Progenitor cell of endocrine pancreas (in vitro differentiated cells): Measurements from ENCODE around the gene PRKCG. TPM values are rescaled to one million over a fixed set of nuclear protein-coding genes. Genes with fewer than 3 reads are reported as not detected.

Experiments
- DNase-seq: peaks from one replicate; pipeline ENCODE4 v3.0.0; 2021; ENCODE audit warnings: low spot score; ENCODE audit not compliant: unreplicated experiment
- H3K27ac Mint-ChIP-seq: 2 replicates; pipeline ENCODE4 v1.8.0; 2021; ENCODE audit warnings: mild to moderate bottlenecking, moderate library complexity, mixed read lengths
- H3K27me3 Mint-ChIP-seq: 2 replicates; pipeline ENCODE4 v1.8.0; 2021; ENCODE audit warnings: mixed read lengths
- H3K36me3 Mint-ChIP-seq: 2 replicates; pipeline ENCODE4 v1.8.0; 2022; ENCODE audit warnings: mixed read lengths; ENCODE audit not compliant: insufficient read depth
- H3K4me1 Mint-ChIP-seq: 2 replicates; pipeline ENCODE4 v1.8.0; 2021; ENCODE audit warnings: low read depth, mixed read lengths
- H3K4me3 Mint-ChIP-seq: 2 replicates; pipeline ENCODE4 v1.8.0; 2021; ENCODE audit warnings: low read depth, mild to moderate bottlenecking, moderate library complexity, mixed read lengths
- H3K9me3 Mint-ChIP-seq: 2 replicates; pipeline ENCODE4 v1.8.0; 2021; ENCODE audit warnings: low read depth, mixed read lengths
- total RNA-seq: library from RNA; stranded (reverse); gene quantifications from 2 replicates; pipeline ENCODE4 v1.2.1, GENCODE V29; 2021
- TF ChIP-seq, protein P1 (sequence below): fragments of 200-600 bp; sonication (generic); IDR thresholded peaks from one replicate; pipeline ENCODE4 v1.5.0; 2021; ENCODE audit warnings: antibody characterized with exemption, mild to moderate bottlenecking; ENCODE audit not compliant: unreplicated experiment

The PRKCG gene
- total RNA-seq, 1 donor from 2014 or later, result 8.4 TPM

DNA sequence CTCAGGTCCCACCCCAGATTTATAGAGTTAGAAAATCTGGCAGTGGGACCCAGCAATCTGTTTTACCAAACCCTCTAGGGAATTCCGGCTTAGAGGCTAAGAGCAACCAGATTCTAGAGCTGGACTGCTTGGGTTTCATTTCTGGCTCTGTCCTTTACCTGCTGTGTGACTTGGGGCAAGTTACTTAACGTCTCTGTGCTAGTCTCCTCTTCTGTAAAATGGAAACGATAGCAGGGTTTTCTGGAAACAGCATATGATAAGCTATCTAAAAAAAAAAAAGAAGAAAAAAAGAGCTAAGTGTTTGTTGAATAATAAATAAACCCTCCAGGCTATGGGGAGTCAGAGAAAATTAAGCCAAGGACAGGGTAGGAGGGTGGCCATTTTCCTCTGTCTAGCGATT, 15.5 kb downstream of the PRKCG start:
- Mint-ChIP-seq H3K9me3 (no peaks in the 10 kb centered on the region), H3K4me3 (no peak overlapping the region), H3K27me3 (peaks cover 61% of the 10 kb centered on the region), H3K36me3 (no peaks in the 10 kb centered on the region), H3K4me1 (no peaks in the 10 kb centered on the region), H3K27ac (no peak overlapping the region)
- TF ChIP-seq, protein P1, sequence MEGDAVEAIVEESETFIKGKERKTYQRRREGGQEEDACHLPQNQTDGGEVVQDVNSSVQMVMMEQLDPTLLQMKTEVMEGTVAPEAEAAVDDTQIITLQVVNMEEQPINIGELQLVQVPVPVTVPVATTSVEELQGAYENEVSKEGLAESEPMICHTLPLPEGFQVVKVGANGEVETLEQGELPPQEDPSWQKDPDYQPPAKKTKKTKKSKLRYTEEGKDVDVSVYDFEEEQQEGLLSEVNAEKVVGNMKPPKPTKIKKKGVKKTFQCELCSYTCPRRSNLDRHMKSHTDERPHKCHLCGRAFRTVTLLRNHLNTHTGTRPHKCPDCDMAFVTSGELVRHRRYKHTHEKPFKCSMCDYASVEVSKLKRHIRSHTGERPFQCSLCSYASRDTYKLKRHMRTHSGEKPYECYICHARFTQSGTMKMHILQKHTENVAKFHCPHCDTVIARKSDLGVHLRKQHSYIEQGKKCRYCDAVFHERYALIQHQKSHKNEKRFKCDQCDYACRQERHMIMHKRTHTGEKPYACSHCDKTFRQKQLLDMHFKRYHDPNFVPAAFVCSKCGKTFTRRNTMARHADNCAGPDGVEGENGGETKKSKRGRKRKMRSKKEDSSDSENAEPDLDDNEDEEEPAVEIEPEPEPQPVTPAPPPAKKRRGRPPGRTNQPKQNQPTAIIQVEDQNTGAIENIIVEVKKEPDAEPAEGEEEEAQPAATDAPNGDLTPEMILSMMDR, result no peak
- no peak for DNase-seq

DNA sequence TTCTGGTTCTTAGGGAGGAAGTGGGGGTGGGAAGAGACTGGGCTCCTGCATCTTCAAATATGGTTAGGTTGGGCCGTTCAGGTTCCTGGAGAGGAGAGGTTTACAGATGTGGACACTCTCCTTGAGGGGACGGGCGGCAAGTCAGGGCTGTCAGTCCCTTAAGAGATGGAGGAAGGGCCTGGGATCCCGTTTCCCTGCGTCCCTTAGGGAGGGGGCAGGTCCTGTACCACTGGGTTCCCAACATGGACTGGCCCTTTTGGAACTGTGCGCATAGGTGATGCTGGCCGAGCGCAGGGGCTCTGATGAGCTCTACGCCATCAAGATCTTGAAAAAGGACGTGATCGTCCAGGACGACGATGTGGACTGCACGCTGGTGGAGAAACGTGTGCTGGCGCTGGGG, 16.2 kb downstream of the PRKCG start:
- no peak overlapping the region for H3K4me3 Mint-ChIP-seq

DNA sequence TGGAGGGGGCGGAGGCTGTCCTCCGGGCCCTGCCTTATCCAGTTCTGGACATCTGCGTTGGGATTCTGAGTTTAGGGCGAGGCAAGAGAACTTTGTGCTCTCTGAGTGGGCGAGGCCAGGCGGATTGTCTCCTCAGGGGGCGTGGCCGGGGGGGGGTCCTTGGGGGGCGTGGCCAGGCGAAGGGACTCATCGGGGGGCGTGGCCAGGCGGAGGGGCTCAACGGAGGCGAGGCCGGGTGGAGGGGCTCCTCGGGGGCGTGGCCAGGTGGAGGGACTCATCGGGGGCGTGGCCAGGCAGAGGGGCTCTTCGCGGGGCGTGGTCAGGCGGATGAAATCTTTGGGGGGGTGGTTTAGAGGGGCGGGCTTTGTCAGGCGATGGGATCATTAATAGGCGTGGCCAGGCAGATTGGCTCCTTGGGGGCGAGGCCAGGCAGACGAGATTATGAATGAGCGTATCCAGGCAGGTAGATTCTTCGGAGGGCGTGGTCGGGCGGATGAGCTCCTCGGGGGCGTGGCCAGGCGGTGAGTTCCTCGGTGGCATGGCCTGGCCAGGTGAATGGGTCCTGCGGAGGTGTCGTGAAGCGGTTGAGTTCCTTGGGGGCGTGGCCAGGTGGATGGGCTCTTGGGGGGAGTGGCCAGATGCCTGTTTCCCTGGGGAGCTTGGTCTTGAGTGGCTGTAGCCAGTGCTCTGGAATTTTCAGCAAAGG, 16.8 kb downstream of the PRKCG start:
- Mint-ChIP-seq H3K4me3 (no peak overlapping the region), H3K36me3 (no peaks in the 10 kb centered on the region), H3K4me1 (no peaks in the 10 kb centered on the region), H3K27ac (no peak overlapping the region), H3K9me3 (no peaks in the 10 kb centered on the region), H3K27me3 (peaks cover 60% of the 10 kb centered on the region)
- TF ChIP-seq, protein P1, result no peak
- no peak for DNase-seq

More for the DNA sequence above, 16.2 kb downstream of the PRKCG start:
- H3K9me3 Mint-ChIP-seq, result no peaks in the 10 kb centered on the region
- DNase-seq, result no peak
- H3K4me1 Mint-ChIP-seq, result no peaks in the 10 kb centered on the region
- H3K36me3 Mint-ChIP-seq, result no peaks in the 10 kb centered on the region
- no peak overlapping the region for H3K27ac Mint-ChIP-seq
- TF ChIP-seq, protein P1, result no peak
- H3K27me3 Mint-ChIP-seq, result peaks cover 59% of the 10 kb centered on the region

DNA sequence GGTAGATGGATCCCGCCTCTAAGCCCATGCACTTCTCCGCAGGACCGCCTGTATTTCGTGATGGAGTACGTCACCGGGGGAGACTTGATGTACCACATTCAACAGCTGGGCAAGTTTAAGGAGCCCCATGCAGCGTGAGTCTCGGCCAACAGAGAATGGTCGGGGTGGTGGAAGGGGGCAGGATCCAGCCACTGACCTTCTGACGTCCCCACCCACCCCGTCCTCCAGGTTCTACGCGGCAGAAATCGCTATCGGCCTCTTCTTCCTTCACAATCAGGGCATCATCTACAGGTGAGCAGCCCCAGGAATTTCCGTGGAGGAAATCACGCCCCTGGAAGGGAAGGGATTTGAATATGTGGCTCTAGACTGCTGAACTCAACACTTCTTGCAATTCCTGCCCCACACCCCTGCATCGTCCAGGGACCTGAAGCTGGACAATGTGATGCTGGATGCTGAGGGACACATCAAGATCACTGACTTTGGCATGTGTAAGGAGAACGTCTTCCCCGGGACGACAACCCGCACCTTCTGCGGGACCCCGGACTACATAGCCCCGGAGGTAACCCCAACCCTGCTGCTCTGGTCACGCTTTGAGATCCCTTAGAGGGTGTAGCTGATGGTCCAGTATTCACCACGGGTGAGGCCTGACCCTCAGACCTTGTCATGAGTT, 18.3 kb downstream of the PRKCG start:
- no peak for DNase-seq
- TF ChIP-seq, protein P1, result no peak
- Mint-ChIP-seq H3K4me3 (no peak overlapping the region), H3K4me1 (no peaks in the 10 kb centered on the region), H3K9me3 (no peaks in the 10 kb centered on the region), H3K27ac (no peak overlapping the region), H3K27me3 (peaks cover 68% of the 10 kb centered on the region), H3K36me3 (no peaks in the 10 kb centered on the region)

DNA sequence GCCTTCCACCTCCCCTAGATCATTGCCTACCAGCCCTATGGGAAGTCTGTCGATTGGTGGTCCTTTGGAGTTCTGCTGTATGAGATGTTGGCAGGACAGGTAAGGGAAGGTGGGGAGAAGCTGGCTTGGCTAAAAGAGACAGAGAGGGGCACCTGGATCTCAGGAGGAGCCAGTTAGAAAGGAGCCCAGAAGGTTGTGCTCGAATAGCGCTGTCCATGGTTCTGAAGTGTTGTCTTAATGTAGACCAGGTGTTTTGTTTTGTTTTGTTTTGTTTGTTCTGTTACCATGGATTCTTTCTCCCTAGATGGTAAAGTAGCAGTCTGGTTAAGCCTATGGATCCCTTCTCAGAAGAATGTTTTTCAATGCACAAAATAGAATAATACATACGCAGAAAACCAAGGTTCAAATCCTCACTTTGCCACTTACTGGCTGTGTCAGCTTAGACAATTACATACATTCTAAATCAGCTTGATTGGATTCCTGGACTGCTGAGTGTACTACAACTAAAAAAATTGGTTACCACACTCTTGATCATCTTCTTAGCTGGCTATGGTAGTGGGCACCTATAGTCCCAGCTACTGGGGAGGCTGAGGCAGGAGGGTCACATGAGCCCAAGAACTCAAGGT, 21.2 kb downstream of the PRKCG start:
- DNase-seq, result peak; percentile 60
- Mint-ChIP-seq H3K4me1 (peaks cover 5% of the 10 kb centered on the region), H3K36me3 (no peaks in the 10 kb centered on the region), H3K4me3 (no peak overlapping the region), H3K27me3 (peaks cover 72% of the 10 kb centered on the region), H3K27ac (peak overlapping the region; percentile 79), H3K9me3 (no peaks in the 10 kb centered on the region)
- TF ChIP-seq, protein P1, result no peak
